Stimulated activated CD8-positive, alpha-beta memory T cell treated with anti-CD3 and anti-CD28 coated beads, Interleukin-12 subunit alpha, Interleukin-12 subunit beta, amount 100 ng/mL, for 1 hour (primary cell): Measurements from ENCODE around the gene TMEM30A.
A peak's percentile ranks its signal among the peaks of the same experiment; 100 is the strongest.

Source experiments
- DNase-seq: peaks from one replicate; pipeline ENCODE4 v3.0.0-alpha.2; 2020; ENCODE audit warnings: low read depth

Gene TMEM30A

GRCh38 chr6:75213732-75214131, 70.9 kb downstream of the TMEM30A start:
- DNase-seq = no peak

GRCh38 chr6:75213112-75213511, 71.5 kb downstream of the TMEM30A start:
- DNase-seq = no peak

- no peak for DNase-seq
Measured at GRCh38 chr6:75211920-75212590, 72.5 kb downstream of the TMEM30A start.

DNA sequence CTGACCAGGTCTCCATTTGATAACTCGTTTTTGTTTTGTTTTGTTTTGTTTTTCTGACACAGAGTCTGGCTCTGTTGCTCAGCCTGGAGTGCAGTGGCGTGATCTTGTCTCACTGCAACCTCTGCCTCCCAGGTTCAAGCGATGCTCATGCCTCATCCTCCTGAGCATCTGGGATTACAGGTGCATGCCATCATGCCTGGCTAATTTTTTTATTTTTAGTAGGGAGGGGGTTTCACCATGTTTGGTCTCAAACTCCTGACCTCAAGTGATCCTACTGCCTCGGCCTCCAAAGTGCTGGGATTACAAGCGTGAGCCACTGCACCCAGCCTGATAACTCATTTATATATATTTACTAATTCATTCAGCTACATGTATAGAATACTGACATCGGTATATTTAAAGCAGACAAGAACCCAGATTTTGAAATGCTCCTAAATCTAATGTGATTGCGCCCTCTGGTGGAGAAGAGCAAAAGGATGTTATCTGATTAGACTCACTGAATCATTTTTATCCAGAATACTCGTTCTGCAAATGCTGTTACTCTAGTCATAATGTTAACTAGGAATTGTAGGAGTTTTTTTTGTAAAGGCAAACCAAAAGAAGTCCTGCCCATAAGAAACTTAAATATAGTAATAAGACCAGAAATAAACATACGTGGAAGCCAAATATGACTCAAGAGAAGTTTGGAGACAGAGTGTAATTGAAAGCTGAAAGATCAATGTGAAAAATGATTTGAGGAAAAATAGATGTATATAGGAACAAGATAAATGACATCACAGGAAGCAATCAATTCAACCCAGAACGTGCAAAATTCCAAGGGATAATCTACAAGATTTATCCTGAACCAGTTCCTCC, 73.5 kb downstream of the TMEM30A start:
- DNase-seq = peak; percentile 53

GRCh38 chr6:75209184-75209723, 75.3 kb downstream of the TMEM30A start:
- DNase-seq = no peak

DNA sequence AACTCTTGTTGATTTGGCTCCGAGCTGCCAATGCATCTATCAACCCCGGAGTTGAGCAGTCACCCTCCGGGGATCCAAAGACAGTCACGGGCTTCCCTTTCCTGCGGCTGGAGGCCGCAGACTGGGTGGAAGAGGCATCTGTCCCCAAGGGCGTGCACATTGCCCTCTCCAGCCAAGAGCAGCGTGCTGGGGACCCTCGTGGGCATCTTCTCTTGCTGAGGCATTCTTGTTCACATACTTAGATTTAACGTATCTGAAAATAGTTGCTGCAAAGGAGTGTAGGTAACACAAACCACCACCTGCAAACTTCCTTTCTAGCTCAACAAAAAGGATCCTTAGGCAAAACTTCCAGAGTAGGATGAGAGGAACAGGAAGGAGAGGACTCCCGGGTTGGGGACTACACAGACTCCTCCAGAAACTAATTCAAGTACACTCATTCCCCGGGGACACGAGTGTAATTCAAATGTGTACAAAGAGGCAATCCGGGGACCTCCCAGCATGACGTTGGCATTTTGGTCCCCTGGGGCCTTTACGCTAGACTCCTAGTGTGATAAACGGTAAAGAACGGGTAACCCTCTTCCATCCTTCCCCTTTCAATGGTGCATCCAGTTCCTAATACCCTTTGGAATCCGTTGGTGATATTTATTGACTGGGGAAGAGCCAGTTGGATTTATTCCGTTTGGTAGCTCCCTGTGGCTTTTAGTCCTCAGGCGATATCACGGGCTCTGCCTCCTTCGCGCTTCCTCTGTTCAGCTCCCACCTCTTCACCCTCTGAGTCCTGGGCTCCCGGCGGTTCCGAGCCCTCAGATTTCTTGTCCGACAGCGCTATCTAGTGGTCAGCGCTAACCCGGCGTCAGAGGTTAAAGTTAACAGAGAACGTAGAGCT, 76.1 kb downstream of the TMEM30A start:
- peak; percentile 66 for DNase-seq

- DNase-seq = no peak
Measured at GRCh38 chr6:75206576-75207342, 77.8 kb downstream of the TMEM30A start.

- no peak for DNase-seq
Measured at GRCh38 chr6:75205776-75206575, 78.6 kb downstream of the TMEM30A start, which contains the start of gene COL12A1. COL12A1 (minus strand) TSS chr6:75206053; CDS start chr6:75202792, 3,261 bp downstream.

GRCh38 chr6:75204959-75205775, 79.4 kb downstream of the TMEM30A start:
- no peak for DNase-seq

DNA sequence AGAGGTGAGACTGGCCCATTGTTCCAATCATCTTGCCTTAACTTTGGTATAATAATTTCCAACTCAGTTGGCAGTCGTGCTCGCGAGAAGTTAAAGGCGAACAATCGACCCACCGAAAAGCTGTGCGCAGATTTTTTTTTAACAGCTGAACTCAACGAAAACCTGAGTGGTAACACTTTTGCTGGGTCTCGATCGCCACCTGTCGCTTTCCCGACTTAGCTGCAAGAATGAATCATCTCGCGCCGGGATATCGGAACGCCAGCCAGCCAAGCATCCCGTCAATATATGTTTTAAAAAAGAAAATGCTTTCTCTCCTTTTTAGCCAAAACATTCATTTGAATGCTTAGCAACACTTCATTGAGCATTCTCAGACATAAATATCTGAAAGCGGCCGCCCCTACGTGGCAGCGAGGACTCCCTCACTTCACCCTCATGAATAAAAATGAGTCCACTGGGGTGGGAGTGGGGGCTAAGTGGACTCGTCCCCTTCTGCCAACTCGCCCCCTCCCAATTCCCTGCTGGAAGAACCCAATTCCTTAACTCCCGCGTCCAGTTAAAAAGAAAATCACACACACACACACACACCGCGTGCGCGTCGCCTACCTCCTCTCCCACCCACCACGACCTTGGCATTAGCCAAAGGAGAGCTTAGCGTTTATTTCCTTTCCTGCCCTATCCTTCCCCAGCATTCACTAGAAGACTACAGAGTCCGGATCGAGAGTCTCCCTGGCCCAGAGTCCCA, 80.2 kb downstream of the TMEM30A start:
- DNase-seq = no peak

DNA sequence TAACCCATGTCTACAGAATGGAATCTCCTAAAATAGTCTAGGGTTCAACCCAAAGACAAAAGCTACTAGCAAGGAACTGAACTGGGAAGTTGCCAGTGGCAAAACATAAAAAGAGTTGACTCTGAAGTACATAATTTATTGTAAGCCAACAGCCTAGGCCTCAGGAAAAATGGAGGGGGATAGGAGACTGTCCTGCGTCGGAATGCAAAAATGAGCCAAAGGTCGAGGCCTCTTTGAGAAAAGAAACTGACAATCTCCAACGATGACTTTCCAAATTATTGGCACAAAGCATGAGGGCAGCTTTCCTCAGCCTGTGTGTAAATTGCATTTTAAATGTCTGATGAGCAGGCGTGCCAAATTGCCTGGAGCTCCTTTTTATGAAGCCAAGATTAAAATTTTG, 80.9 kb downstream of the TMEM30A start:
- DNase-seq = no peak
